ENCODE results near the gene LIF.

LIF gene

DNA sequence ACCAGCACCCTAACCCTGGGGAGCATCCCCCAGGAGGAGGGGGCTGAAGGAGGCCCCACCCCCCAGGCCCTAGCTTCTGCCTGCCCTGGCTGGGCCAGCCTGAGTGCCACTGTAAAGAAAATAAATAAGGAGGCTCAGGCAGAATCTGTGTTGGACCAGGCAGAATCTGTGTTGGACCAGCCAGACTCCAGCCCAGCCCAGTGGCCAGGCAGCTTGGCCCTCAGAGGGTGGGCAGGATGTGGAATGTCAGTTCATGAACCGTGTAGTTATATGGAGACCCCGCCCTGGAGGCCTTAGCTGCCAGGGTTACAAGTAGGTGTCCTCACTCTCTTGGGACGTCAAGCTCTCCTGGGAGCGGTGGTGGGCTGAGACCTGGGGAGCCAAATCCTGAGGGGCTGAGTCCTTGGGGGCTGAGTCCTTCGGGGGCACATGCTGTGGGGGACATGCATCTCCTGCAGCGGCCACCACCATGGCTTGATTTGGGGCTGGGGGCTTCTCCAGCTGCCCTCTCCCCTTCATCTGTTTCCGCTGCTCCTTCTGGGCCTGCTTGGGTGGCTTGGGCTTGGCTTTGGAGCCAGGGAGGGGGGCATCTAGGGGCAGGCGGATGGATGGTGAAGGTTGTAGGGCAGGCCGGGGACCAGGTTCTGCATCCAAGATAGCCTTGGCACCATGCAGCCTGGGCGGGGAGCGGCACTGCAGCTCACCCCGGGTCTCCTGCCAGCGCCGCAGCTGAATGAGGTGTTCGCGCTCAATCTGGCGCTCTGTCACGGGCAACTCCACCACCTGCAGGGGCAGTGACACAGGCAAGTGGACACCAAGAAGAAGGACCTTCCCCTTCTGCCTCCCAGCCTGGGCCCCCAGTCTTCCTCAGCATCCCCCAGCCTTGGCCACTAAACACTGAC is 45.8 kb upstream of the LIF start:
- DNase-seq, result no peak
- Histone ChIP-seq H3K36me3 (ENCODE audit: control insufficient read depth in 4 of 4, insufficient read depth in 4 of 4, low read length in 3 of 4) (peaks cover 2 to 54% (median 41%) of the 10 kb centered on the region in 4 experiments), H3K27ac (ENCODE audit: insufficient read depth in 1 of 2, low read depth in 1 of 2, low read length in 2 of 2, poor library complexity in 1 of 2, severe bottlenecking in 2 of 2) (no peak overlapping the region), H3K4me1 (ENCODE audit: control extremely low read depth in 1 of 4, control insufficient read depth in 4 of 4, insufficient read depth in 4 of 4, low read length in 3 of 4) (peaks cover 4 to 33% (median 33%) of the 10 kb centered on the region in 4 experiments), H3K4me3 (ENCODE audit: control insufficient read depth in 1 of 7, extremely low read depth in 1 of 7, insufficient read depth in 4 of 7, low read depth in 2 of 7, low read length in 6 of 7) (no peak overlapping the region), H3K27me3 (replicated peaks in 2 of 5; ENCODE audit: control insufficient read depth in 4 of 5, insufficient read depth in 5 of 5, low read length in 4 of 5) (no peaks in the 10 kb centered on the region), H3K9me3 (ENCODE audit: control extremely low read depth in 1 of 5, control insufficient read depth in 4 of 5, insufficient read depth in 2 of 5, low read depth in 1 of 5, low read length in 4 of 5) (no peaks in the 10 kb centered on the region)
- ChIA-PET POLR2A (no interaction called here), CTCF (interaction anchor here (1.0 to 7.5 kb wide), 4 partner anchors 9 to 36 kb away, joined by 3 to 83 read pairs (median 4); no protein-coding TSS in a partner anchor)
- WGBS (ENCODE audit: insufficient coverage), result 96% methylated on average over 14 of the region's 18 CpGs

GRCh38 chr22:30291058-30291892 is 44.7 kb upstream of the LIF start:
- 91% methylated on average over 8 of the region's 13 CpGs for WGBS (ENCODE audit: insufficient coverage)
- peaks cover 2 to 44% (median 35%) of the 10 kb centered on the region in 4 experiments for H3K36me3 ChIP-seq (ENCODE audit: control insufficient read depth in 4 of 4, insufficient read depth in 4 of 4, low read length in 3 of 4)
- no peak overlapping the region for H3K4me3 ChIP-seq (ENCODE audit: control insufficient read depth in 1 of 7, extremely low read depth in 1 of 7, insufficient read depth in 4 of 7, low read depth in 2 of 7, low read length in 6 of 7)
- CTCF ChIA-PET, result interaction anchor here (0.8 to 7.5 kb wide), 8 partner anchors 10 to 99 kb away, joined by 3 to 83 read pairs (median 4); no protein-coding TSS in a partner anchor
- H3K27ac ChIP-seq (ENCODE audit: insufficient read depth in 1 of 2, low read depth in 1 of 2, low read length in 2 of 2, poor library complexity in 1 of 2, severe bottlenecking in 2 of 2), result no peak overlapping the region
- H3K9me3 ChIP-seq (ENCODE audit: control extremely low read depth in 1 of 5, control insufficient read depth in 4 of 5, insufficient read depth in 2 of 5, low read depth in 1 of 5, low read length in 4 of 5), result no peaks in the 10 kb centered on the region
- DNase-seq, result no peak
- H3K4me1 ChIP-seq (ENCODE audit: control extremely low read depth in 1 of 4, control insufficient read depth in 4 of 4, insufficient read depth in 4 of 4, low read length in 3 of 4), result peaks cover 4 to 41% (median 37%) of the 10 kb centered on the region in 4 experiments
- POLR2A ChIA-PET, result interaction anchor here (1.1 to 1.4 kb wide), 3 partner anchors 15 to 36 kb away, joined by 3 to 4 read pairs (median 3); partner anchors contain the start of gene TBC1D10A
- H3K27me3 ChIP-seq (replicated peaks in 2 of 5; ENCODE audit: control insufficient read depth in 4 of 5, insufficient read depth in 5 of 5, low read length in 4 of 5), result no peaks in the 10 kb centered on the region

- no peaks in the 10 kb centered on the region for H3K9me3 ChIP-seq (ENCODE audit: control extremely low read depth in 1 of 5, control insufficient read depth in 4 of 5, insufficient read depth in 2 of 5, low read depth in 1 of 5, low read length in 4 of 5)
- ChIA-PET POLR2A (interaction anchor here (1.1 to 1.4 kb wide), 4 partner anchors 16 to 37 kb away, joined by 3 to 4 read pairs (median 3); partner anchors contain the start of gene TBC1D10A), CTCF (interaction anchor here (0.8 to 7.5 kb wide), 8 partner anchors 11 to 186 kb away, joined by 3 to 83 read pairs (median 26); partner anchors contain the start of gene TBC1D10A)
- peaks cover 2 to 37% (median 32%) of the 10 kb centered on the region in 4 experiments for H3K36me3 ChIP-seq (ENCODE audit: control insufficient read depth in 4 of 4, insufficient read depth in 4 of 4, low read length in 3 of 4)
- H3K27ac ChIP-seq (ENCODE audit: insufficient read depth in 1 of 2, low read depth in 1 of 2, low read length in 2 of 2, poor library complexity in 1 of 2, severe bottlenecking in 2 of 2), result no peak overlapping the region
- peaks cover 4 to 41% (median 37%) of the 10 kb centered on the region in 4 experiments for H3K4me1 ChIP-seq (ENCODE audit: control extremely low read depth in 1 of 4, control insufficient read depth in 4 of 4, insufficient read depth in 4 of 4, low read length in 3 of 4)
- peak overlapping the region in 3 of 7 experiments; percentile 75 to 85 (median 76) for H3K4me3 ChIP-seq (ENCODE audit: control insufficient read depth in 1 of 7, extremely low read depth in 1 of 7, insufficient read depth in 4 of 7, low read depth in 2 of 7, low read length in 6 of 7)
- WGBS (ENCODE audit: insufficient coverage), result 55% methylated on average over 2 of the region's 3 CpGs
- DNase-seq, result no peak
- H3K27me3 ChIP-seq (replicated peaks in 2 of 5; ENCODE audit: control insufficient read depth in 4 of 5, insufficient read depth in 5 of 5, low read length in 4 of 5), result no peaks in the 10 kb centered on the region
These were observed 43.9 kb upstream of the LIF start for GRCh38 chr22:30290342-30291057.

GRCh38 chr22:30289980-30290313 is 43.4 kb upstream of the LIF start:
- peaks cover 2 to 36% (median 28%) of the 10 kb centered on the region in 4 experiments for H3K36me3 ChIP-seq (ENCODE audit: control insufficient read depth in 4 of 4, insufficient read depth in 4 of 4, low read length in 3 of 4)
- CTCF ChIA-PET, result interaction anchor here (2.7 to 7.6 kb wide), 8 partner anchors 11 to 185 kb away, joined by 14 to 91 read pairs (median 29); partner anchors contain the start of genes RNF215 and TBC1D10A
- 18% methylated on average over 12 of the region's 12 CpGs for WGBS (ENCODE audit: insufficient coverage)

DNA sequence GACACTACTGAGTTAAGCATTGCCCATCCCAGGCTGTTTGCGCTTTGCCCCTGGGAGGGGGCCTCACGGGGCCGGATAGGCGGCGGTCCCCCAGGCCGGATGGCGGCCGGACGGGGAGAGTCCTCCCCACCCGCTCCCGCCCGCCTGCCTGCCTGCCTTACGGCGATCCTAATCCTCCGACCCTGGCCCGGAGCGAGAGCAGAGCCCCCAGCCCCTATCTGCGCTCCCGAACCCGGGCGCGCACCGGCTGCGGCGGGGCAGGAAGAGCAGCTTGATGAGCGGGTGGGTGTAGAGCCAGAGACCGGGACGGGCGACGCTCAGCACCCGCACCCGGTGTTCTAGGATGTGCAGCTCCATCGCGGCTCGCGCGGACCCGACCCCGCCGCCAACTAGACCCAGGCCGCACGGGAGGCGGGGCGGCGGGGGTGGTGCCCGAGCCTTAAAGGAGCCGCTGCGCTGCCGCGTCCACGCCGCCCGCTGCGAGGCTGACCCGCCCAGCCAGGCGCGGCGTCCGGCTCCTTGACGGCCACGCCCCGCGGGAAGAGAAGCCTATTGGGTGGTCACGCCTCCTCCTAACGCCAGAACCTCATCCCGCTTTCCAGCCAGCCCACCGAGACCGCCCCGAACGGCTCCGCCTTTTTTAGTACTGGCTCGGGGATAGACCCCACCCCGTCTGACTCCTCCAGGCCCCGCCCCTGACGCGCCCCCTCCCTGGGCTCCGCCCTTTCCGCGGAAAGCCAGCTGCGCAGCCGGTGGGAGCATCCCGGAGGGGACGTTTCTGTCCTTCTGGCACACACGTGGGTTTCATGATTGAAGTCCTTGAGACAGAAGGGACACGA is 42.8 kb upstream of the LIF start, which contains the start of gene CASTOR1:
Gene CASTOR1 (minus strand): TSS at position 365 of the 839 bp plus-strand sequence. CDS start 8 bp downstream, at position 357.
- peaks cover 4 to 41% (median 38%) of the 10 kb centered on the region in 4 experiments for H3K4me1 ChIP-seq (ENCODE audit: control extremely low read depth in 1 of 4, control insufficient read depth in 4 of 4, insufficient read depth in 4 of 4, low read length in 3 of 4)
- 0% methylated on average over 59 of the region's 85 CpGs for WGBS (ENCODE audit: insufficient coverage)
- ChIA-PET CTCF (interaction anchor here (0.7 to 7.6 kb wide), 20 partner anchors 11 to 185 kb away, joined by 3 to 91 read pairs (median 16); partner anchors contain the start of genes CCDC157, RNF215, SF3A1 and TBC1D10A), POLR2A (interaction anchor here (0.9 to 2.0 kb wide), 5 partner anchors 22 to 67 kb away, joined by 3 to 8 read pairs (median 5); partner anchors contain the start of genes CCDC157, OSM and SF3A1)
- peaks cover 2 to 30% (median 23%) of the 10 kb centered on the region in 4 experiments for H3K36me3 ChIP-seq (ENCODE audit: control insufficient read depth in 4 of 4, insufficient read depth in 4 of 4, low read length in 3 of 4)
- H3K27ac ChIP-seq (ENCODE audit: insufficient read depth in 1 of 2, low read depth in 1 of 2, low read length in 2 of 2, poor library complexity in 1 of 2, severe bottlenecking in 2 of 2), result peak within 1 kb of the TSS in 1 of 2 experiments; percentile 49
- no peaks in the 10 kb centered on the region for H3K27me3 ChIP-seq (replicated peaks in 2 of 5; ENCODE audit: control insufficient read depth in 4 of 5, insufficient read depth in 5 of 5, low read length in 4 of 5)
- no peaks in the 10 kb centered on the region for H3K9me3 ChIP-seq (ENCODE audit: control extremely low read depth in 1 of 5, control insufficient read depth in 4 of 5, insufficient read depth in 2 of 5, low read depth in 1 of 5, low read length in 4 of 5)
- peak; percentile 80 to 83 (median 81) for DNase-seq
- peak within 1 kb of the TSS; percentile 48 to 85 (median 75) for H3K4me3 ChIP-seq (ENCODE audit: control insufficient read depth in 1 of 7, extremely low read depth in 1 of 7, insufficient read depth in 4 of 7, low read depth in 2 of 7, low read length in 6 of 7)

More at GRCh38 chr22:30289980-30290313, 43.4 kb upstream of the LIF start:
- Histone ChIP-seq H3K9me3 (ENCODE audit: control extremely low read depth in 1 of 5, control insufficient read depth in 4 of 5, insufficient read depth in 2 of 5, low read depth in 1 of 5, low read length in 4 of 5) (no peaks in the 10 kb centered on the region), H3K27ac (ENCODE audit: insufficient read depth in 1 of 2, low read depth in 1 of 2, low read length in 2 of 2, poor library complexity in 1 of 2, severe bottlenecking in 2 of 2) (no peak overlapping the region), H3K27me3 (replicated peaks in 2 of 5; ENCODE audit: control insufficient read depth in 4 of 5, insufficient read depth in 5 of 5, low read length in 4 of 5) (no peaks in the 10 kb centered on the region), H3K4me1 (ENCODE audit: control extremely low read depth in 1 of 4, control insufficient read depth in 4 of 4, insufficient read depth in 4 of 4, low read length in 3 of 4) (peaks cover 4 to 41% (median 38%) of the 10 kb centered on the region in 4 experiments), H3K4me3 (ENCODE audit: control insufficient read depth in 1 of 7, extremely low read depth in 1 of 7, insufficient read depth in 4 of 7, low read depth in 2 of 7, low read length in 6 of 7) (peak overlapping the region in 6 of 7 experiments; percentile 67 to 85 (median 76))
- DNase-seq, result peak in 1 of 3 donors; percentile 57
- POLR2A ChIA-PET, result interaction anchor here (1.1 kb wide), 1 partner anchor 25 kb away, joined by 3 read pairs; no protein-coding TSS in a partner anchor
